Measurements from ENCODE around the gene H6PD.

Gene H6PD

GRCh38 chr1:9313576-9313975 is 79.0 kb downstream of the H6PD start:
- in situ Hi-C loops (cut with HindIII; ENCODE audit: low sequenced_read_pairs): no loop called here

GRCh38 chr1:9314111-9314510 is 79.5 kb downstream of the H6PD start:
- TF ChIP-seq CTCF (IDR thresholded peaks at IDR 0.05; ENCODE audit: low read depth, low read length): no peak
- H3K4me3 ChIP-seq (ENCODE audit: low read depth, low read length): no peak overlapping the region
- no peak for DNase-seq (ENCODE audit: low read depth, low spot score)
- in situ Hi-C loops (cut with HindIII; ENCODE audit: low sequenced_read_pairs): no loop called here

More at GRCh38 chr1:9313576-9313975, 79.0 kb downstream of the H6PD start:
- no peak for TF ChIP-seq CTCF (IDR thresholded peaks at IDR 0.05; ENCODE audit: low read depth, low read length)
- no peak overlapping the region for H3K4me3 ChIP-seq (ENCODE audit: low read depth, low read length)
- no peak for DNase-seq (ENCODE audit: low read depth, low spot score)

GRCh38 chr1:9314711-9315379 is 80.3 kb downstream of the H6PD start:
- no peak overlapping the region for H3K4me3 ChIP-seq (ENCODE audit: low read depth, low read length)
- in situ Hi-C loops (cut with HindIII; ENCODE audit: low sequenced_read_pairs): no loop called here
- no peak for DNase-seq (ENCODE audit: low read depth, low spot score)
- TF ChIP-seq CTCF (IDR thresholded peaks at IDR 0.05; ENCODE audit: low read depth, low read length): no peak

- in situ Hi-C loops (cut with HindIII; ENCODE audit: low sequenced_read_pairs): no loop called here
- DNase-seq (ENCODE audit: low read depth, low spot score): peak; percentile 79
- no peak overlapping the region for H3K4me3 ChIP-seq (ENCODE audit: low read depth, low read length)
- TF ChIP-seq CTCF (IDR thresholded peaks at IDR 0.05; ENCODE audit: low read depth, low read length): no peak
These were observed 81.0 kb downstream of the H6PD start for GRCh38 chr1:9315411-9316079.

GRCh38 chr1:9316080-9316444 is 81.5 kb downstream of the H6PD start:
- H3K4me3 ChIP-seq (ENCODE audit: low read depth, low read length): no peak overlapping the region
- in situ Hi-C loops (cut with HindIII; ENCODE audit: low sequenced_read_pairs): no loop called here
- no peak for TF ChIP-seq CTCF (IDR thresholded peaks at IDR 0.05; ENCODE audit: low read depth, low read length)
- no peak for DNase-seq (ENCODE audit: low read depth, low spot score)

GRCh38 chr1:9316512-9316911 is 81.9 kb downstream of the H6PD start:
- in situ Hi-C loops (cut with HindIII; ENCODE audit: low sequenced_read_pairs): no loop called here
- H3K4me3 ChIP-seq (ENCODE audit: low read depth, low read length): no peak overlapping the region

More at GRCh38 chr1:9316512-9316911, 81.9 kb downstream of the H6PD start:
- no peak for TF ChIP-seq CTCF (IDR thresholded peaks at IDR 0.05; ENCODE audit: low read depth, low read length)
- no peak for DNase-seq (ENCODE audit: low read depth, low spot score)
